ENCODE results near the gene IL31.
A peak's percentile ranks its signal among the peaks of the same experiment; 100 is the strongest.

IL31 gene

DNA sequence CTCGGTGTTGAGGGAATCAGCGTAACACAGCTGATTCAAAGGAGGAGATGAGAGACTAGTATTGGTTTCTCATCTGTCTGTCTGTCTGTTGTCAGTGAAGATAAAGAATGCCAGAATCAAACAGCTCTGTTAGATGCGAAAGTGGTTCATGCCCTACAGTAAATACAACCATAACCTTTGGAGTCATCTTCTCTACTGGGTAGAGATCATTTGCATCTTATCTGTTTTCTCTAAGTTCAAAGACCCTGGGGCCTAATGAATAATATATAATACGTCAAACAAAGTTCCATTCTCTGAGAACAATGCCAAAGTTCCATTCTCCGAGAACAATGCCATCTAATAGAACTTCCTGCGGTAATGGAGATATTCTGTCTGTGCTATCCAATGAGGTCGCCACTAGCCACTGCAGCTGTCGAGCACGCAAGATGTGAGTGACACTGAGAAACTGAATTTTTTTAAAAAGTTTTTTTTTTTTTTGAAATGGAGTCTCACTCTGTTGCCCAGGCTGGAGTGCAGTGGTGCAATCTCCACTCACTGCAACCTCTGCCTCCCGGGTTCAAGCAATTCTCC, 6.6 kb downstream of the IL31 start (continued):
- TF ChIP-seq, protein P1, sequence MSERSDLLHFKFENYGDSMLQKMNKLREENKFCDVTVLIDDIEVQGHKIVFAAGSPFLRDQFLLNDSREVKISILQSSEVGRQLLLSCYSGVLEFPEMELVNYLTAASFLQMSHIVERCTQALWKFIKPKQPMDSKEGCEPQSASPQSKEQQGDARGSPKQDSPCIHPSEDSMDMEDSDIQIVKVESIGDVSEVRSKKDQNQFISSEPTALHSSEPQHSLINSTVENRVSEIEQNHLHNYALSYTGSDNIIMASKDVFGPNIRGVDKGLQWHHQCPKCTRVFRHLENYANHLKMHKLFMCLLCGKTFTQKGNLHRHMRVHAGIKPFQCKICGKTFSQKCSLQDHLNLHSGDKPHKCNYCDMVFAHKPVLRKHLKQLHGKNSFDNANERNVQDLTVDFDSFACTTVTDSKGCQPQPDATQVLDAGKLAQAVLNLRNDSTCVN (tag by site-specific recombination; optimal IDR thresholded peaks at IDR 0.05), result no peak
- TF ChIP-seq ZNF426 (tag by site-specific recombination; IDR thresholded peaks at IDR 0.05), result no peak
- TF ChIP-seq ZNF112 (tag by site-specific recombination; IDR thresholded peaks at IDR 0.05), result no peak
- no peak for TF ChIP-seq ZNF138 (tag by site-specific recombination; IDR thresholded peaks at IDR 0.05; ENCODE audit: borderline replicate concordance)
- TF ChIP-seq ZNF133 (tag by site-specific recombination; IDR thresholded peaks at IDR 0.05), result no peak
- TF ChIP-seq GLI2 (tag by site-specific recombination; IDR thresholded peaks at IDR 0.05; ENCODE audit: borderline replicate concordance, low read depth), result no peak
- TF ChIP-seq, protein P2, sequence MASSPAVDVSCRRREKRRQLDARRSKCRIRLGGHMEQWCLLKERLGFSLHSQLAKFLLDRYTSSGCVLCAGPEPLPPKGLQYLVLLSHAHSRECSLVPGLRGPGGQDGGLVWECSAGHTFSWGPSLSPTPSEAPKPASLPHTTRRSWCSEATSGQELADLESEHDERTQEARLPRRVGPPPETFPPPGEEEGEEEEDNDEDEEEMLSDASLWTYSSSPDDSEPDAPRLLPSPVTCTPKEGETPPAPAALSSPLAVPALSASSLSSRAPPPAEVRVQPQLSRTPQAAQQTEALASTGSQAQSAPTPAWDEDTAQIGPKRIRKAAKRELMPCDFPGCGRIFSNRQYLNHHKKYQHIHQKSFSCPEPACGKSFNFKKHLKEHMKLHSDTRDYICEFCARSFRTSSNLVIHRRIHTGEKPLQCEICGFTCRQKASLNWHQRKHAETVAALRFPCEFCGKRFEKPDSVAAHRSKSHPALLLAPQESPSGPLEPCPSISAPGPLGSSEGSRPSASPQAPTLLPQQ (tag by site-specific recombination; IDR thresholded peaks at IDR 0.05), result no peak
- TF ChIP-seq BCL11A (tag by site-specific recombination; IDR thresholded peaks at IDR 0.05; ENCODE audit: low read depth), result no peak
- TF ChIP-seq ZNF596 (tag by site-specific recombination; IDR thresholded peaks at IDR 0.05), result no peak
- TF ChIP-seq, protein P3, sequence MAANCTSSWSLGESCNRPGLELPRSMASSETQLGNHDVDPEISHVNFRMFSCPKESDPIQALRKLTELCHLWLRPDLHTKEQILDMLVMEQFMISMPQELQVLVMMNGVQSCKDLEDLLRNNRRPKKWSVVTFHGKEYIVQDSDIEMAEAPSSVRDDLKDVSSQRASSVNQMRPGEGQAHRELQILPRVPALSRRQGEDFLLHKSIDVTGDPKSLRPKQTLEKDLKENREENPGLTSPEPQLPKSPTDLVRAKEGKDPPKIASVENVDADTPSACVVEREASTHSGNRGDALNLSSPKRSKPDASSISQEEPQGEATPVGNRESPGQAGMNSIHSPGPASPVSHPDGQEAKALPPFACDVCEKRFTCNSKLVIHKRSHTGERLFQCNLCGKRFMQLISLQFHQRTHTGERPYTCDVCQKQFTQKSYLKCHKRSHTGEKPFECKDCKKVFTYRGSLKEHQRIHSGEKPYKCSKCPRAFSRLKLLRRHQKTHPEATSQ (tag by site-specific recombination; IDR thresholded peaks at IDR 0.05), result no peak
- no peak for TF ChIP-seq ZNF514 (tag by site-specific recombination; IDR thresholded peaks at IDR 0.05)
- TF ChIP-seq EGR2 (tag by site-specific recombination; IDR thresholded peaks at IDR 0.05; ENCODE audit: low read depth), result no peak
- TF ChIP-seq ZBTB11 (tag by site-specific recombination; conservative IDR thresholded peaks at IDR 0.05; ENCODE audit: low read depth), result no peak
- no peak for TF ChIP-seq ZNF658 (tag by site-specific recombination; IDR thresholded peaks at IDR 0.05)
- TF ChIP-seq ZBTB17 (tag by site-specific recombination; IDR thresholded peaks at IDR 0.05), result no peak
- TF ChIP-seq ZNF626 (tag by site-specific recombination; IDR thresholded peaks at IDR 0.05), result no peak
- no peak for TF ChIP-seq ZNF433 (tag by site-specific recombination; IDR thresholded peaks at IDR 0.05; ENCODE audit: low read depth)

- POLR2A ChIA-PET, result no interaction called here
- TF ChIP-seq ZNF404 (tag by site-specific recombination; IDR thresholded peaks at IDR 0.05) (no peak), ZBTB20 (tag by site-specific recombination; IDR thresholded peaks at IDR 0.05) (peak; percentile 46; the same call in 1 of the 2 replicates), ZNF121 (tag by site-specific recombination; IDR thresholded peaks at IDR 0.05) (no peak), WT1 (tag by site-specific recombination; IDR thresholded peaks at IDR 0.05) (no peak), ZNF549 (tag by site-specific recombination; IDR thresholded peaks at IDR 0.05) (no peak), SCRT2 (tag by site-specific recombination; IDR thresholded peaks at IDR 0.05) (0 out of 2 replicates have a peak, but pooled peaks have one; percentile 20)
- no peaks in the 10 kb centered on the region for H3K36me3 ChIP-seq (ENCODE audit: control insufficient read depth in 2 of 2, insufficient read depth in 1 of 2, low read length in 2 of 2)
- H3K4me1 ChIP-seq (ENCODE audit: control insufficient read depth, insufficient read depth, low read length), result no peaks in the 10 kb centered on the region
- no peaks in the 10 kb centered on the region for H3K9me3 ChIP-seq (ENCODE audit: control insufficient read depth, insufficient read depth, low read depth, low read length)
- CTCF ChIA-PET, result interaction anchor here (0.6 to 1.2 kb wide), 5 partner anchors 18 to 112 kb away, joined by 3 read pairs; no protein-coding TSS in a partner anchor
- no peak overlapping the region for H3K4me3 ChIP-seq (ENCODE audit: low read depth, low read length)
- H3K27ac ChIP-seq (ENCODE audit: extremely low read depth, low read depth, low read length), result no peak overlapping the region
Observed at GRCh38 chr12:122166422-122167349, 7.3 kb downstream of the IL31 start.
